GM18499 (cell line): ENCODE measurements around the gene AOC3.
"Not testable (repeated sequence)": the region's sequence is repeated elsewhere in the genome, so short reads cannot be mapped to it uniquely, and the experiment has no call there.

Experiments used
- ATAC-seq: cut with Tn5 transposase; IDR thresholded peaks from one replicate; pipeline ENCODE4 v1.9.1; 2021; ENCODE audit warnings: moderate number of reproducible peaks; ENCODE audit not compliant: insufficient read depth, unreplicated experiment

Gene AOC3

DNA sequence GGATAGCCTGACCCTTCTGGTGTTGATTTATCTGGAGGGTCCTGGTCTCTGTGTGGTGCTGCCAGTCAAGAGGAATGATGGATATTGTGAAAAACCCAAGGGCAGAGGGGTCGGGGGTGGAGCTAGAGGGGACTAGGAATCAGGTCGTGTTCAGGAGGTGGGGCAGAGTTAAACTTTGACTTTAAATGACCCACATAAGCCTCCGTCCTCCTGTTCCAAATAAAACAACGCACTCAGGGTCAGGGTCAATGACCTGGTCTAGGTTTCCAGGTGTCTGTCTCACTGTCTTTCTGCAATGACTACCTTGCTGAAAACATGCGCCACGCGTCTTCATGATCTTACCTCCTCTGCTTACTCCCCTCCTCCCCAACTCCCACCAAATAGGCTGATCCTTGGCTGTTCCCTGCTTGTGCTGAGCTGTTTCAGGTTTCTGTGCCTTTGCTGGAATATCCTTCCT, 14.7 kb downstream of the AOC3 start:
- no peak for ATAC-seq

DNA sequence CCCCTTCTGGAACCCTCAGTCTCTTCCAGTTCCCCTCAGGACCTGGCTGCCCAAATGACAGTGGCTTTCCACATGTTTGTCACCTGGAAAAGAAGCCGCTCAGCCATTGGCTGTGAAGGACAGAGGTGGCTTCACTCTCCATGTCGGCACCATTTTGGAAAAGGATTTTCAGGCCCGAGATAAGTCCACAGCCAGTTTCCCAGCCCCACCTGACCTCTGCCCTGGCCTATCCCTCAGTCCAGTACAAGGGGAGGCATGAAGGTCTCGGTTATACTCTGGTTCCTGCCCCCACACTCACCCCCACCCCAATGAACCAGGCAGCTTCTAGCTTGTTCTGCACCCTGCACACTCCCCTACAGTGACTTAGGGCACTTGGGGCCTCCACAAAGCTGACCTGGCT, 15.2 kb downstream of the AOC3 start:
- no peak for ATAC-seq

DNA sequence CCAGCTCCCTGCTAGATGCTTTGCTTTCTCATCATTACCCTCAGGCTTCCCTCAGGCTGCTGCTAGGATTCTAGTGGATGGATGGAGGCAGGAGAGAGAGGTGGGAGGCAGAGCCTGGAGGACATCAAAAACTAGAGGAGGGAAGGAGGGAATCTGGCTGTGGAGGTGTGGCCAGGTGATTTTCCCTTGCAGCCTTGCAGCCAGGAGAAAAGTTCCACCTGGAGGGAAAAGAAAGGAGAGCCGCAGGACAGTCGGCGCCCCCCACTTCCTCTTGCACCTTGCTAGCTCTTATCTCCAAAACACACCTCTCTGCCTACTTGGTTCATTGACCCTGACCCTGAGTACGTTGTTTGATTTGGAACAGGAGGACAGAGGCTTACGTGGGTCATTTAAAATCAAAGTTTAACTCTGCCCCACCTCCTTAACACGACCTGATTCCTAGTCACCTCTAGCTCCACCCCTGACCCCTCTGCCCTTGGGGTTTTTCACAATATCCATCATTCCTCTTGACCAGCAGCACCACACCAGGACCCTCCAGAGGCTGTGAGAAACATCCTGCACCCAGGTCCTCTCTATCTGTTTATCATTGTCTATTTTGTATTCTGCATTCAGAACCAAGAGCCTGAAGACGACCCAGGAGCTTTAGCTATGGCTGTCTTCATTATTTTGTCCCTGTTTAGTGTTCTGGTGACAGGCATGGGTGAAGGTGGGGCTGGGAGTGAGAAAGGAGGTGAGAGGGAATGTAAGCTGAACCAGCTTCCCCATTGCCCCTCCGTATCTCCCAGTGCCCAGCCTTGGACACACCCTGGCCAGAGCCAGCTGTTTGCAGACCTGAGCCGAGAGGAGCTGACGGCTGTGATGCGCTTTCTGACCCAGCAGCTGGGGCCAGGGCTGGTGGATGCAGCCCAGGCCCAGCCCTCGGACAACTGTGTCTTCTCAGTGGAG, 15.9 kb downstream of the AOC3 start:
- ATAC-seq, result no peak

DNA sequence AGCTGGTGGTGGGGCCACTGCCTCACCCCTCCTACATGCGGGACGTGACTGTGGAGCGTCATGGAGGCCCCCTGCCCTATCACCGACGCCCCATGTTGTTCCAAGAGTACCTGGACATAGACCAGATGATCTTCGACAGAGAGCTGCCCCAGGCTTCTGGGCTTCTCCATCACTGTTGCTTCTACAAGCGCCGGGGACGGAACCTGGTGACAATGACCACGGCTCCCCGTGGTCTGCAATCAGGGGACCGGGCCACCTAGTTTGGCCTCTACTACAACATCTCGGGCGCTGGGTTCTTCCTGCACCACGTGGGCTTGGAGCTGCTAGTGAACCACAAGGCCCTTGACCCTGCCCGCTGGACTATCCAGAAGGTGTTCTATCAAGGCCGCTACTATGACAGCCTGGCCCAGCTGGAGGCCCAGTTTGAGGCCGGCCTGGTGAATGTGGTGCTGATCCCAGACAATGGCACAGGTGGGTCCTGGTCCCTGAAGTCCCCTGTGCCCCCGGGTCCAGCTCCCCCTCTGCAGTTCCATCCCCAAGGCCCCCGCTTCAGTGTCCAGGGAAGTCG, 16.8 kb downstream of the AOC3 start:
- not testable (repeated sequence) for ATAC-seq

DNA sequence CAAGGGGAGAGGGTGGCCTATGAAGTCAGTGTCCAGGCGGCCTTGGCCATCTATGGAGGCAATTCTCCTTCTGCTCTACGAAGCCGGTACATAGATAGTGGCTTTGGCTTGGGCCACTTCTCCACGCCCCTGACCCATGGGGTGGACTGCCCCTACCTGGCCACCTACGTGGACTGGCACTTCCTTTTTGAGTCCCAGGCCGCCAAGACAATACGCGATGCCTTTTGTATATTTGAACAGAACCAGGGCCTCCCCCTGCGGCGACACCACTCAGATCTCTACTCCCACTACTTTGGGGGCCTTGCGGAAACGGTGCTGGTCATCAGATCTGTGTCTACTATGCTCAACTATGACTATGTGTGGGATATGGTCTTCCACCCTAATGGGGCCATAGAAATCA, 17.3 kb downstream of the AOC3 start:
- no peak for ATAC-seq

DNA sequence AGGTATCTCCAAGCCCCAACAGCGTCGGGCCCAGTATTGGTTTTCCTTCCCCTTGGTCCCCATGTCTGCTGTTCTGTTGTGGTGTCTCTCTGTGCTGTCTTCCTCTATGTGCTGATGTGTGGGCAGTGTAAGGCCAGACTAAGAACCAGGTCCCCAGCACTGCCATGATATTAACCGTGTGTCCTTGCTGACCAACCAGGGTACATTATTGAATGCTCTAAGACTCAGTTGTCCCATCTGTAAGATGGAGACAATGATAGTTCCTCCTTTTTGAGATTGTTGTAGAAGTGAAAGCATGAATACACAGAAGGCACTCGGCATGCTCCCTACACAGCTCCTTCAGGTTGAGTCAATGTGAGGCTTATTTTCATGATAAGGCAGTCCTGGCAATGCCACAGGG, 20.6 kb downstream of the AOC3 start:
- no peak for ATAC-seq

DNA sequence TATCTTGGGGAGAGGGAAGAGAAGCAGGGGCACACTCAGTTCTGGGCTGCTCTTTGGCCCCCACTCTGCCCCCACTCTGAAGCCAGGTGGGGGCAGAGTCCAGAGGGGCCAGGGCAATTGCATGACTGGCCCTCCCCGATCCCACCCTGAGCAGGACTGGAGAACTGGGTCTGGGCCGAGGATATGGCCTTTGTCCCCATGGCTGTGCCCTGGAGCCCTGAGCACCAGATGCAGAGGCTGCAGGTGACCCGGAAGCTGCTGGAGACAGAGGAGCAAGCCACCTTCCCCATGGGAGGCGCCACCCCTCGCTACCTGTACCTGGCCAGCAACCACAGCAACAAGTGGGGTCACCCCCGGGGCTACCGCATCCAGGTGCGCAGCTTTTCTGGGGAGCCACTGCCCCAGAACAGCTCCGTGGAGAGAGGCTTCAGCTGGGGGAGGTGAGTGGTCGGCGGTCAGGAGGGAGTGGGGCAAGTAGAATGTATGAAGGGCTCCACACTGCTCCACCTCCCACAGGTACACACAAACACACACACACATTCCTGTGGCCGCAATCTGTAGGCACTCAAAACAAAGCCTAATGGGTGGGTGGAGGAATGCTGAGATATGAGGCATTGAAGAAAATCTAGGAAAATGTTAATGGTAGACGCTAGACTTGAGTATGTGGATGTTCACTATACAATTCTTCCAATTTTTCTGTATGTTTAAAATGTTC, 21.4 kb downstream of the AOC3 start:
- no peak for ATAC-seq

DNA sequence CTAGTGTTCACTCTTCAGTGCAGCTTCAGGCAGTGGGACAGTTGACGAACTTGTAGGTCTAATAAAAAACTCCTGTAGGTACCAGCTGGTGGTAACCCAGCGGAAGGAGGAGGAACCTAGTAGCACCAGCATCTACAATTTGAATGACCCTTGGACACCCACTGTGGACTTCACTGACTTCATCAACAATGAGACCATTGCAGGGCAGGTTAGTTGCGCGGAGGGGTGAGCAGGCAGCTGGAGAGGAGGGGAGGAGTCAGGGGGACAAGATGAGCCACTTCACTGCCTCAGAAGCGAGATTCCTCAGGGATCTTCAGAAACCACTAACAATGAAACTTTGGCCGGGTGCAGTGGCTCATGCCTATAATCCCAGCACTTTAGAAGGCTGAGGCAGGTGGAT, 22.3 kb downstream of the AOC3 start:
- no peak for ATAC-seq

DNA sequence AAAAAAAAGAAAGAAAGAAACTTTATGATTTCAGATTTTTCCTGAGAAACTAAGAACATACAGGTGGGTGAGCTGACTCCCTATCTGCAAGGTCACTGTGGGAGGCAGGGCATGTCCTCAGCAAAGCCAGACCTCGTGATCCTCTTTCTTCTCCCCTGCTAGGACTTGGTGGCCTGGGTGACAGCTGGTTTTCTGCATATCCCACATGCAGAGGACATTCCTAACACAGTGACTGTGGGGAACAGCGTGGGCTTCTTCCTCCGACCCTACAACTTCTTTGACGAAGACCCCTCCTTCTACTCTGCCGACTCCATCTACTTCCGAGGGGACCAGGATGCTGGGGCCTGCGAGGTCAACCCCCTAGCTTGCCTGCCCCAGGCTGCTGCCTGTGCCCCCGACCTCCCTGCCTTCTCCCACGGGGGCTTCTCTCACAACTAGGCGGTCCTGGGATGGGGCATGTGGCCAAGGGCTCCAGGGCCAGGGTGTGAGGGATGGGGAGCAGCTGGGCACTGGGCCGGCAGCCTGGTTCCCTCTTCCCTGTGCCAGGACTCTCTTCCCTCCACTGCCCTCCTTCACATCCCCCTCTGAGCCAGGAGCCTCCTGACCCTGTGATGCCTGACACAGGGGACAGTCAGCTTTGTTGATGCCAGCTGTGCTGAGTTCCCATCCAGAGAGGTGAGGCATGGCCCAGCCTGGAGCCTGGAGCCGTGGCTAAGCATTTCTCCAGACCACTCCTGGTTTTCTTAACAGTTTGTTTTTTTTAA, 23.1 kb downstream of the AOC3 start:
- ATAC-seq, result not testable (repeated sequence)

DNA sequence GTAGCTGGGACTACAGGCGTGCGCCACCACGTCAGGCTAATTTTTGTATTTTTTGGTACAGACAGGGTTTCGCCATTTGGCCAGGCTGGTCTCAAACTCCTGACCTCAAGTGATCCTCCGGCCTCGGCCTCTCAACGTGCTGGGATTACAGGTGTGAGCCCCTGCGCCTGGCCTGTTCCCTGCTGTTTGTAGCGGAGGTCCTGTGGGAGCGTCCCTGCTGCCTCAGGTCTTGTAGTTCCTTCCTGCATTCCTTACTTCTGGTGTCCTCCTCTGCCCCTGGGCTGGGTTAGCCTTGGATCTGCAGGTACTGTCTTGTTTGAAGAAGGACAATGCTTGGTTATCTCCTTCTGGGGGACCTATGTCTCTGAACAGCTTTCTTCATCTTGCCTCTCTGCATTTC, 26.0 kb downstream of the AOC3 start:
- no peak for ATAC-seq

DNA sequence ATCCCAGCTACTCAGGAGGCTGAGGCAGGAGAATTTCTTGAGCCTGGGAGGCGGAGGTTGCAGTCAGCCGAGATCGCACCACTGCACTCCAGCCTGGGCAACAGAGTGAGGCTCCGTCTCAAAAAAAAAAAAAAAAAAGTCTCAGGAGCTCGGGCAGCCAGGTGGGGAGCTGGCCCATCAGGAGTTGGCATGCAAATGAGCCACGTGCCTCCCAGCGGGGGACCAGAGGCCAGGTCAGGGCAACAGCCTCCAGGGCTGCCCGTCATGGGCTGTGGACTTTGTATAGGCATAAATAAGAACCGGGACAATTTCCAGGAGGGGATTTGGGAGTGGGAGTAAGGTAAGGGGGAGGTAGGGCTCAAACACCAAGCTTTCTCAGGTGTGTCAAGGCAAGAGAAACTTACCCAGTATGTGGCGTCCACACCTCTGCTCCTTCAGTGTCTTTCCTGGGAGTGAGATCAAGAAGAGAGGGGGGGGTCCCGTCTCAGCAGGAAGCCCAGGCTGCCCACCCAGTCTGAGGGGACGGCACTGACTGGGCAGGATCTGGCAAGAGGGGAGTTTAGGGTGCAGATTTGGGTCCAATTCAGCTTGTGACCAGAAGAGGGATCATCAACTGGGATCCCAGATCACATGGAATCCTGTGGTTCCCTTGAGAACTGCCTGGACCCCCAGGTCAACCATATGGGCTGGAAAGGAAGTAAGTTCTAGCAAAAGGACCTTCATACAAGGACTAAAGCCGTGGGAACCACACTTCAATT, 27.3 kb downstream of the AOC3 start:
- ATAC-seq, result no peak

DNA sequence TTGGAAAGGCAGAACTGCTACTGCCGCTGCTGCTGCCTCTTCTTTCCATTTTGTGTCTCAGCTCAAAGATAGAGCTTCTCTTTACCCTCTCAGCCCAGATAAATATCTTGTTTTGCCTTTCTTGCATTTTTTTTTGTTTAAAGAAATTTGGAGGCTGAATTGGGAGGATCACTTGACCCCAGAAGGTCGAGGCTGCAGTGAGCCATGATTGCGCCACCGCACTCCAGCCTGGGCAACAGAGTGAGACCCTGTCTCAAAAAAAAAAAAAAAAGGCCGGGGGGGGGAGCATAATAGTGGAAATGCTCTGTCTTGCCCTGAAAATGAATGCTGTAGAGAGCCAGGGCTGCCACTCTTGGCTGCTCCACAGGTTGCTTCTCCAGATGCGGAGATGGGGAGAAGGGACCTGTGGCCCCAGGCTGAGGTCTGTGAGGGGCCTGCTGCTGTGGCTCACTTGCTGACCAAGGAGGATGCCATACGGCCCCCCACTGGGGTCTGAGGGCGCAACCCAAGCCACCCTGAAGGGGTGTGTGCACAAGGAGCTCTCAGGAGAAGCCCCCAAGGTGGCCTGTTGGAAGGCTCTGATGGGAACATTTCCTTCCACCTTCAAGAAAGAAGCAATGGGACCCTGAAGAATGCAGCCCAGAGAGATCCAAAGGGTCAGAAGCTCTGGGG, 28.1 kb downstream of the AOC3 start:
- ATAC-seq, result no peak

DNA sequence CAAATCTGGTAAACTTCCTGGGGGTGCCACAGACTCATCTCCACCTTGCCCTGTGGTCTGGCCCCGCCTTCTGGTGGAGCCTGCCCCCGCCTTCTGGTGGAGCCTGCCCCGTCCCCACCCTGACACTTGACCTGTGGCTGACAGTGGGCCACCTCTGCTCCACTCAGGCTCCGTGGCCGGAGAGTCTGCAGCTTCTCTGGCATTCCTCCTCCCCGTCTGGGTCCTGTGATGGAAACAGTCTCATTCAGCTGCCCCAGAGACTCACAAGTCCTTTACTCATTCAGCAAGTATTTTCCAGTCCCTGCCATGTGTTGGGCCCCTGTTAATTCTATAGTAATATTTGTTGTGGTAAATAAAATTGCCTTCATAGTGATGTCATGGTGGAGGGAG, 28.6 kb downstream of the AOC3 start:
- ATAC-seq, result no peak

DNA sequence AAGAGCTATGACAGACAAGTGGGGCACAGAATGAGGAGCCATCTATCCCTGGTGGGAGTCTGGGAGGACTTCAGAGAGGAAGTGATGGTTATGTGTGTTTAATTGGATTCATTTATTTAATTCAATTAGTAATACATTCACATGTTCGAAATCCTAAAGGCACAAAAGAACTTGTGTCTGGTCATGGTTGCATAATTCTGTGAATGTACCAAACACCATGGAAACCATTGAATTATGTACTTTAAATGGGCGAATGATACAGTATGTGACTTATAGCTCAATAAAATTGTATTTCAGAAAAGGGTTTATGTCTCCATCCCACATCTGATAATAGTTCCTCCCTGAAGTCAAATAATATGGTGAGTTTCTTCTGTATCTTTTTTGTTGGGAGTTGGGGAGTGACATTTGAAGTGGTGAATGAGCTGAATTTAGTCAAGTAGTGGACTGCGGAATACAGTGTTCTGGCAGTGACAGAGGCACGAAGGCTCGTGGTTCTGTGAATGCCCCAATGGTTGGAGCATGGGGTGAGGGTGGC, 29.8 kb downstream of the AOC3 start:
- no peak for ATAC-seq

DNA sequence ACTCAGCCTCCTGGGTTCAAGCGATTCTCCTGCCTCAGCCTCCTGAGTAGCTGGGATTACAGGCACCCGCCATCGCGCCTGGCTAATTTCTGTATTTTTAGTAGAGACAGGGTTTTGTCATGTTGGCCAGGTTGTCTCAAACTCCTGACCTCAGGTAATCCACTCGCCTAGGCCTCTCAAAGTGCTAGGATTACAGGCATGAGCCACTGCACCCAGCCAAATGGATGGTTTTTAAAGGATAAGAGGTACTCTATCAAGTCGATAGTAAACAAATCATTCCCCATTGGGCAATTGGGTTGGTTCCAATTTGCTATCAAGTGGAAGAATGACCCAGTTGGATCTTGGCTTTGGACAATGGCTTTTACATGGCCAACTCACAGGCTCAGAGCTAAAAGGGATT, 30.7 kb downstream of the AOC3 start:
- ATAC-seq, result not testable (repeated sequence)

DNA sequence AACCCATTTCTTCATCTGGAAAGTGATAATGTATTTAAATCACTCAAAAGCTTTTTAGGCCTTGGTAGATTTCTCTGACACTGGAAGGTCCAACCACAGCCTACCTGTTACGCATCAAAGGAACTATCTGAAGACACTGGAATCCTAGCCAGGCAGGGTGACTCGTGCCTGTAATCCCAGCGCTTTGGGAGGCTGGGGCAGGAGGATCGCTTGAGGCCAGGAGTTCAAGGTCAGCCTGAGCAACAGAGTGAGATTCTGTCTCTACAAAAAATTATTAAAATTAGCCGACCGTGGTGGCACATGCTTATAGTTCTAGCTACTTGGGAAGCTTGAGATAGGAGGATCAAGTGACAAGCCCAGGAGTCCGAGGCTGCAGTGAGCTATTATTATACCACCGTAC, 31.2 kb downstream of the AOC3 start:
- no peak for ATAC-seq

DNA sequence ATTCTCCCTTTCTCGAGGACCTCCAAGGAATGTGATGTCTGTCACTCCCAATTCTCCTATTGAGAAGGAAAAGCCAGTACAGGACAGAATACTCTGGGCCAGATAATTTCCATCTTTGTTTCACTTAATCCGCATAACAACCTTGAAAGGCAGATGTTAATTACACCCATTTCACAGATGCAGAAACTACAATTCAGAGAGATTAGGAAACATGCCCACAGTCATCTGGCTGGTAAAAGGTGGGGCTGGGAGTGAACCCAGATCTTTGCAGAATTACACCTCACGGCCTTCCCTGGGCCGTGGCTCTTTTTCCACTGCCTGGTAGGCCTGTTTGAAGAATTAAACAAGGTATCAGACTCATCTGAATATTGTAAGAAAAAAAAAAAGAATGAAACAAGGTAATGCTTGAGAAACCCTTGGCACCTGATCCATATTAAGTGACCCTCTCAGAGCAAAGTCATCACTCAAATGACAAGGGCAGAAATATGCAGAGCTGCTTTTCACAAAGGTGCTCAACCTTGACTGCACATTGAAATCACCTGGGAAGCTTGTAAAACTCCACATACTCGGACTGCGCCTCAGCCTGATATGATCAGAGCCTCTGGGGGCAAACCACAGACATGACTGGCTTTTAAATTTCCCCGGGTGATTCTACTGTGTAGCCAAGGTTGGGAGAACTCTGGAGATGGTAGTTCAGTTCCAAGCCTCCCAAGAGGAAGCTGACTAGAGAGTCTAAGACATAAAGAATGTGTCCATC, 33.0 kb downstream of the AOC3 start:
- no peak for ATAC-seq

DNA sequence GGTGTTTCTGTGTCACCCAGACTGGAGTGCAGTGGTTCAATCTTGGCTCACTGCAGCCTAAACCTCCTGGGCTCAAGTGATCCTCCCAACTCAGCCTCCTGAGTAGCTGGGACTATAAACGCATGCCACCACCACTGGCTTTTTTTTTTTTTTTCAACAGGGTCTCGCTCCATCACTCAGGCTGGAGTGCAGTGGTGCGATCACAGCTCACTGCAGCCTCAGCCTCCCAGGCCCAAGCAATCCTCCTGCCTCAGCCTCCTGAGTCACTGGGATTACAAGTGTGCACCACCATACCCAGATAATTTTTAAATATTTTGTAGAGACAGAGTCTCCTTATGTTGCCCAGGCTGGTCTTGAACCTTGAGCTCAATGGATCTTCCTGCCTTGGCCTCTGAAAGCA, 34.8 kb downstream of the AOC3 start:
- ATAC-seq, result not testable (repeated sequence)
